PC-9 (cell line): ENCODE results near the gene LONP2.
"Not testable (repeated sequence)": the region's sequence is repeated elsewhere in the genome, so short reads cannot be mapped to it uniquely, and the experiment has no call there.

Experiments
- CTCF ChIP-seq: fragments of 200-600 bp; sonication (generic); conservative IDR thresholded peaks from 2 replicates; pipeline ENCODE4 v1.6.1; 2017; ENCODE audit warnings: mixed run types, antibody characterized with exemption, mild to moderate bottlenecking, moderate library complexity
- EZH2 ChIP-seq: fragments of 200-600 bp; sonication (generic); IDR thresholded peaks from 2 replicates; pipeline ENCODE4 v1.8.0; 2017; ENCODE audit warnings: antibody characterized with exemption, low read depth

DNA sequence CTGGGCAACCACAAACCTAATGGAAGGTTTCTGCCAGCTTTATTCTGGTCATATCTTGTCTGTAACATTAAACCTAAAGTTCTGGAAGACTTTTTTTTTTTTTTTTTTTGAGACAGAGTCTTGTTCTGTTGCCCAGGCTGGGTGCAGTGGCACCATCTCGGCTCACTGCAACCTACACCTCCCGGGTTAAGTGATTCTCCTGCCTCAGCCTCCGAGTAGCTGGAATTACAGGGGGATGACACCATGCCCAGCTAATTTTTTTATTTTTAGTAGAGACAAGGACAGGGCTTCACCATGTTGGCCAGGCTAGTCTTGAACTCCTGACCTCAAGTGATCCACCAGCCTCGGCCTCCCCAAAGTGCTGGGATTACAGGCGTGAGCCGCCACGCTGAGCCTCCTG, 133.2 kb downstream of the LONP2 start:
- TF ChIP-seq CTCF, EZH2: not testable (repeated sequence)
